SKM-1 treated with dmso at 0.1 percent for 144 hours (cell line): ENCODE measurements around the gene HRCT1.
"Not testable (repeated sequence)": the region's sequence is repeated elsewhere in the genome, so short reads cannot be mapped to it uniquely, and the experiment has no call there.

ENCODE experiments used
- DNase-seq: peaks from one replicate; lab custom pipeline; 2025; ENCODE audit not compliant: unreplicated experiment; lab: John Stamatoyannopoulos, UW

The HRCT1 gene

GRCh38 chr9:35905912-35906679 lies at the start of gene HRCT1:
Gene HRCT1, plus strand, starts transcription at chr9:35906202. Its CDS starts 86 bp downstream, at chr9:35906288.
- no peak for DNase-seq

DNA sequence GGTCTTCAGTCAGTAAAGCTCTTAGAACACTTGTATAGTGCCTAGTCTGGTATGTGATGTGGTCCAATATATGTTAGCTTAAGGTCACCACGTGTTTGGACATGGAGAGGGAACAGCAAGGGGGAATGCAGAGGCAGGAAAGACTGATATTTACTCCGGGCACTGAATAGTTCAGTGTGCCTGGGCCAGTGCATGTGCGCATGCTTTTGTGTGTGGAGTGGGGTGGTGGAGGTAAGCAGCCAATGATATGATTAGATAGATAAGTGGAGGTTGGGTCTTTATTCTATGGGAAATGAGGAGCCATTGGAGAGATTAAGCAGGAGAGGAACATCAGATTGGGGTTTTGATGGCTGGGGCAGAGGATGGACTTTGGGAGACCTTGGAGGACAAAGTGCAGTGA lies 49.8 kb upstream of the HRCT1 start:
- no peak for DNase-seq

DNA sequence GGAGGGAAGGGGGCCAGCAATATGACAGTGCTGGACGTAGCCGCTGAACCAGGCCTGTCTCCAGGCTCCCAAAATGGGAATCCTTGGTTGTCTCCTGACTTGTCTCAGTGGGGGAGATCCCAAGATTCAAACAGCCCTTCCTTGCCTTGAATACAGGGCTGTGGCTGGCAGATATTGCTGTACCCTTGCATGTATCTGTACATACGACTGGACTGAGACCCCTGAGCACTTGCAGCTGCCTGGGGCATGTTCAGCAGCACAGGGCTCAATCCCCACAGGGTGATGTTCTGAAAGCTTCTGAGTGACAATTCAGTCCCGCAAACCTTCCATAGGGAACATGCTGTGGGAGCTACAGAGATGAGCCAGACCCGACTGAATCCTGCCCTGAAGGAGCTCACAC lies 49.1 kb upstream of the HRCT1 start:
- no peak for DNase-seq

GRCh38 chr9:35858458-35858857 lies 47.5 kb upstream of the HRCT1 start:
- DNase-seq, result no peak

GRCh38 chr9:35859310-35859989 lies 46.6 kb upstream of the HRCT1 start:
- DNase-seq, result no peak

- no peak for DNase-seq
These were observed 46.0 kb upstream of the HRCT1 start for GRCh38 chr9:35859990-35860339.

GRCh38 chr9:35861161-35861897 lies 44.7 kb upstream of the HRCT1 start:
- no peak for DNase-seq

GRCh38 chr9:35862328-35862727 lies 43.7 kb upstream of the HRCT1 start:
- no peak for DNase-seq

- no peak for DNase-seq
These were observed 42.4 kb upstream of the HRCT1 start for GRCh38 chr9:35863583-35863982.

DNA sequence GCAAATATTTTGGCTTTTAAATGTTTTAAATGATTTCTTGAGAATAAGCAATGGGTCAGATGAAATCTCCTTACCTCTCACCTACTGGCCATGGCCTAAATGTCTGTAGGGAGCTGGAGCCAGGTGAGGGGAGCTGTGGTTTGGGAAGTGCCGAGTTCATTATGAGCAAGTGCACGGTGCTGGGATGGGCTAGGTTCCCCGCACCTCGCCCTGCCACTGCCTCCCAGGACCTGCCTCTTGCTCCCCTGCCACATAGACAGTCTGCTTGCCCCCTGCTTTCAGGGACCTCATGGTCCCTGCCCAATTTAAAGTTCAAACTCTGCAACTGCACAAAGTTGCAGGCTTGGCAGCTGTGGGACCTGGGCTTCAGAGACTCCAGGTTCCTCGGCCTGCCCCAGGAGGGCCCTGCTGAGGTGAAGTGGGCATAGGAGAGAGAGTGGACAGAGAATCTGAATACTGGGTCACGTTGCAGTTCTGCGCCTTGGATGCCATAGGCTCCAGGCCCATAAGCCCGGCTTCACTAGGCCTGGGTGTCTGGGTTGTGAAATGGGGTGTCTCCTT lies 41.2 kb upstream of the HRCT1 start:
- no peak for DNase-seq

GRCh38 chr9:35867538-35867937 lies 38.5 kb upstream of the HRCT1 start:
- DNase-seq, result no peak

DNA sequence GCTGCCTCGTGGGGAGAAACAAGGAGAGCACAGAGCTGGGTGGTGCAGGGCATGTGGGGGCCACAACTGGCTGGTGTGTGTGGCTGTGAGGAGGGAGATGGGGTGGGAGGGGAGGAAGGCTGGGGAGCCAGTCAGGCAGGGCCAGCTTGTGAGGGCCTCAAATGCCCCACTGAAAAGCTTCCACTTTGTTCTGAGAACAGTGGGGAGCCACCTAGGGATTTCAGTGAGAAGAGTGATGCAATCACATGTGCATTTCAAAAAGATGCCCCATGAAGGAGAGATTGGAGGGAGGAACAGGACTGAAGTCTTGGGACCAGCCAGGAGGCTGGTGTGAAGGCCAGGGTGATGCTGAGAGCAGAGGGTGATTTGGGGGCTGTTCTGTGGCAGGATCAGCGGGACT lies 37.1 kb upstream of the HRCT1 start:
- no peak for DNase-seq

- DNase-seq, result no peak
These were observed 36.3 kb upstream of the HRCT1 start for GRCh38 chr9:35869621-35870216.

DNA sequence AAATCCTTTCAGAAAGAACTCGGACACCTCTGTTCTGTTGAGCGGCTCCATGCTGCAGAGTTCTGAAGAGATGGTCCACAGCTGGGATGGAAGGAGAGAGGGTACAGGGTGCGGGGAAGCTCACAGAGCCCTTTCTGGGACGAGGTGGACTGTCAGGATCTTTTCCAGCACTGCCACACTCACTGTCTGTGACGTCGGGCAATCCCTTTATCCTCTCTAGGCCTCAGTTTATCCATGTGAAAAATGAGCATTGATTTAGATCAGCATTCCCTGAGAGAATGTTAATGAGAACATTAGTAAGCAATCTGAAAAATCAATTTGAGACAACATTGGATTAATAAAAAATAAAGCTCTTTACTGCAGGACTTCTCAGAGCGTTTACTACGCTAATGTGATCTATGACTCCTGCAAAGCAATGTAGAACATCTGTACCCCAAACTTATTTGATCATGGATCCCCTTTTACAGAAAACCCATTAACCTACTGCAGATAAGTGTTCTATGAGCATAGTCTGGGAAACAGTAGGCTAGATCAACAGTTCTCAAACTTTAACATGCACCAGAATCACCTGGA lies 35.6 kb upstream of the HRCT1 start, which contains the start of gene OR13J1:
TSS of gene OR13J1 (minus strand) at position 51 of the 573 bp plus-strand sequence. CDS start at position 51, 0 bp downstream.
- no peak for DNase-seq

DNA sequence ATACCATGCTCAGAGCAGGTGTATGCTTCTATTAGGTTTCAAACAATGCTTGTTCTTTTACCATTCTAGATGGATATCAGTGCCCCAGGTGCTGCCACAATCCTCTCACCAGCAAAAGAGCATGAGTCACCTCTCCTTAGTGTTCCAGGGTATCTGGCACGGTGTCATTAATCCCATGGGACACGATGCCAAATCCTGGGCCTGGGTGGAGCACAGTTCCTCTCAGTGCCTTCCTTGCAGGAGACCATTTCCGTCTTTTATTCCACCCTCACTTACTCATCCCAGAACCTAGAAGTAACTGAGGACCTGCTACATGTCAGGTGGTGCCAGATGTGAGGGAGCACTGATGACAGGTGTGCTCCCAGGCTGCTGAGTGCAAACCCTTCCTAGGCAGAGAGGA lies 34.5 kb upstream of the HRCT1 start:
- no peak for DNase-seq

GRCh38 chr9:35872505-35872904 lies 33.5 kb upstream of the HRCT1 start:
- no peak for DNase-seq

- peak; percentile 52 for DNase-seq
These were observed 23.6 kb upstream of the HRCT1 start for GRCh38 chr9:35882263-35882848.

GRCh38 chr9:35882996-35883395 lies 23.0 kb upstream of the HRCT1 start:
- no peak for DNase-seq

GRCh38 chr9:35884908-35885307 lies 21.1 kb upstream of the HRCT1 start:
- not testable (repeated sequence) for DNase-seq

DNA sequence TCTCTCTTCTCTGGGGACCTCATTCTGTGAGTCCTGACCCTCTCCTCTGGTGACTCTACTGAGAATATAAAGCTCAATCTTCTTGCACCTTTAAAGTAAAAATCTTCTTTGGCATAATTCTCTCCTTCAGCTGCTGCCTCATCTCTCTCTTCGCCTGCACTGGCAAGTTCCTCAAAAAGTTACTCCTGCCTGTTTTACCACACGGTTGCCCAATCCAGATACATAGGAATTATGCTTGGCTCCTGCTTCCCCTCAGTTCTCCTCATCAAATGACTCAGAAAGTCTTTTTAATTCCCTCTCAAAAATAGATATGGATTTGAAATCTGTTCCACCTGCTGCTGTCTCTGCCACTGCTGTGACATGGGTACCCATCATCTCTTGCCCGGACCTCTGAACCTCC lies 14.4 kb upstream of the HRCT1 start:
- peak; percentile 45 for DNase-seq
